ENCODE measurements around the gene LRRC40. TPM values are rescaled to one million over a fixed set of nuclear protein-coding genes. Genes with fewer than 3 reads are reported as not detected.

Gene LRRC40
- total RNA-seq, 4 donors from 2014 or later: 5.5 to 15.3 (median 11.8) TPM

DNA sequence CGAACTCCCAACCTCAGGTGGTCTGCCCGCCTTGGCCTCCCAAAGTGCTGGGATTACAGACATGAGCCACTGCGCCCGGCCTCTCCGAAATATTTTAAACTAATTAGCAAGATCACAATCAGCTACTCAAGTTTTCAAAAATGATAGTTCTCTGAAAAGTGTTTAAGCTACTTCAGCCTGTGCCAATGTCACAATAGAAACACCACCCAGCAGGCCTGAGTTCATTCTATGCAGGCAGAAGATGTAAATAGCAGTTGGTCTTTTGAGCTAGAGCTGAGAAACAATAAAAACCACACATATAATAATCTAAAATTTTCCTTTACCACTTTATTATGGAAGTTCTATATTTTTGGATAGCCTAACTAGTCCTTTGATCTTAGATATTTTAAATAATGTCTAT is 96.1 kb downstream of the LRRC40 start:
- no peak for DNase-seq
- H3K36me3 ChIP-seq: no peaks in the 10 kb centered on the region
- no peaks in the 10 kb centered on the region for H3K4me1 ChIP-seq
- H3K27ac ChIP-seq: no peak overlapping the region
- WGBS, 2 donors: 69 to 83% methylated on average over 5 of the region's 5 CpGs
- intact Hi-C loops (cut with DNase I): no loop called here
- no peak overlapping the region for H3K4me3 ChIP-seq
- no peaks in the 10 kb centered on the region for H3K9me3 ChIP-seq
- TF ChIP-seq CTCF (IDR thresholded peaks at IDR 0.05) (no peak), POLR2A (IDR thresholded peaks at IDR 0.05) (no peak)
- H3K27me3 ChIP-seq: no peaks in the 10 kb centered on the region

DNA sequence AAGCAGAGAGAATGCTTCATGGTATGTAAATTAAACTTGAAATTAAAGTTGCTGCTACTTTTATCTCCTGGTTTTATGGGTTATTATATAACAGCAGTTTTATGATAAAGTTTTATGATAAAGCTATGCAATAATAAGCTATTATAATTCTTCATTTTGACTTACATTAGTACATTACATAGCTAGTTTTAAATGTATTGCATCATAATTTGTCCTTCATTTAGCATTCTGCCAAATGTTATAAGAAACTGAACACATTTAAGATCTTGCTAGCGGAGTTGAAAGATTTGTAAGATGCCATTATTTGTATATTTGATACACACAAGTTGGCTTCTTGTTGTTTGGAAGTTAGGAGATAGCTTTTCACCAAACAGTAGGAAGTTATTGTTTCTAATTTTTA is 101.6 kb downstream of the LRRC40 start:
- Histone ChIP-seq H3K9me3 (no peaks in the 10 kb centered on the region), H3K36me3 (no peaks in the 10 kb centered on the region), H3K27ac (no peak overlapping the region), H3K4me3 (no peak overlapping the region), H3K4me1 (no peaks in the 10 kb centered on the region), H3K27me3 (no peaks in the 10 kb centered on the region)
- no peak for DNase-seq
- 60 to 73% methylated on average over 1 of the region's 1 CpG for WGBS, 2 donors
- TF ChIP-seq POLR2A (IDR thresholded peaks at IDR 0.05): no peak
- no peak for TF ChIP-seq CTCF (IDR thresholded peaks at IDR 0.05)
- intact Hi-C loops (cut with DNase I): no loop called here

DNA sequence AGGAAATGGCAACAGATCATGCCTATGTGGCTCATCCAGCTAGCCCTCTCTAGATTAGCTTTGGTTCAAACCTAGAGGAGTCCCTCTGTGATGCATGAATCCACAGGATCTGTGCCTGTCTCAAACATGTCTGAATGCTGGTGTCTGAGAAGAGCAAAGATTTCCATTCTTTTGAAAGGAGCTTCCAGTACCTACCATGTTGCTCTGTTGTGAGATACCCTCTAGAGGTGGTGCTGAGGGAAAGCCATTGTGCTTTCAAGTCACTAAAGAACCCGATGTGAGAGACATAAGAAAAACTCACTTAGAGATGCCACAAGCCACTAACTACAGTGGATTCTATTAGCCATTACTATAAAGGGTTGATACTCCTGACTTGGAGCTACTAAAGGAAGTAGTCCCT is 103.6 kb downstream of the LRRC40 start:
- intact Hi-C loops (cut with DNase I): no loop called here
- no peak for DNase-seq
- Histone ChIP-seq H3K4me3 (no peak overlapping the region), H3K36me3 (no peaks in the 10 kb centered on the region), H3K27ac (no peak overlapping the region), H3K9me3 (no peaks in the 10 kb centered on the region), H3K27me3 (no peaks in the 10 kb centered on the region), H3K4me1 (no peaks in the 10 kb centered on the region)
- WGBS, 2 donors: 33 to 70% methylated on average over 1 of the region's 1 CpG
- no peak for TF ChIP-seq CTCF (IDR thresholded peaks at IDR 0.05)
- TF ChIP-seq POLR2A (IDR thresholded peaks at IDR 0.05): no peak

- no peaks in the 10 kb centered on the region for H3K36me3 ChIP-seq
- no peaks in the 10 kb centered on the region for H3K27me3 ChIP-seq
- intact Hi-C loops (cut with DNase I): no loop called here
- no peak overlapping the region for H3K27ac ChIP-seq
- 43 to 65% methylated on average over 2 of the region's 2 CpGs for WGBS, 2 donors
- H3K4me3 ChIP-seq: no peak overlapping the region
- no peak for TF ChIP-seq CTCF (IDR thresholded peaks at IDR 0.05)
- TF ChIP-seq POLR2A (IDR thresholded peaks at IDR 0.05): no peak
- H3K9me3 ChIP-seq: no peaks in the 10 kb centered on the region
- H3K4me1 ChIP-seq: no peaks in the 10 kb centered on the region
- DNase-seq: no peak
These were observed 104.1 kb downstream of the LRRC40 start for GRCh38 chr1:70101231-70101630.

Small RNA genes within 50 kb of the gene (small RNA-seq; reads per million reads assigned to genes)
- gene RN7SL242P: 0 to 0.14 (median 0) reads per million in 4 donors

Other genes with a start within 250 kb of the LRRC40 start
- 100 to 1,000 TPM in 1 of 4 donors, 10 to 100 TPM in 3; 53.5 to 171 (median 83.2) TPM for gene SRSF11, start 15.8 kb upstream of the LRRC40 start, total RNA-seq
- gene ANKRD13C, start 149.1 kb upstream of the LRRC40 start, total RNA-seq: 10 to 100 TPM; 17.2 to 23.3 (median 17.4) TPM
- gene CTH, start 205.7 kb upstream of the LRRC40 start, total RNA-seq: 1 to 10 TPM in 3 of 4 donors, under 1 TPM in 1; 0.41 to 3.2 (median 1.1) TPM